ENCODE measurements around the gene GALNT17. TPM values are rescaled to one million over a fixed set of nuclear protein-coding genes. Genes with fewer than 3 reads are reported as not detected.

Gene GALNT17
- total RNA-seq, 2 donors from 2014 or later = not detected

DNA sequence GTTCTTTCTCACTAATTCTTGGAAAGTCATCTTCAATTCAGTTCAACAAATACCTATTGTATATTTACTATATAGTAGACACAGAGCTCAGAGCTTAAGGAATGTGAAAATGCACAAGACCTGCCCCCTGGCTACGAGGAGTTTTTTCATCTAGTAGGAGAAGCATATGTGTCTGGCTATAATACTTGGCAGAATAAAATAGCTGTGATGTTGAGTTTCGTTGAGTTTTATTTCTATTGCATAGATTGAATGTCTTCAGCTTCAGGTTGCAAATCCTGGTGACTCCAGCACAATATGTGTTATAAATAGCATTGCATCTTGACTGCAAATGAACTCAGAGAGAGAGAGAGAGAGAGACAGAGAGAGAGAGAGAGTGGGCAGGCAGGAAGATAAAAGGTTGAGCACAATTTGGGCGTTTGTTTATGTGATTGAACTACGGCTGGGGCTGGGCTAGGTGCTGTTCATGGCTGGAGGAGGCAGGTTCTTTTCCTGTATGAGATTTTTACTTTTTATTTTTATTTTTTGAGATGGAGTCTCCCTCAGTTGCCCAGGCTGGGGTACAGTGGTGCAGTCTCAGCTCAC lies 229.6 kb downstream of the GALNT17 start:
- no peak for ATAC-seq

GRCh38 chr7:71362240-71362639 lies 230.3 kb downstream of the GALNT17 start:
- peaks cover 4% of the 10 kb centered on the region for H3K36me3 Mint-ChIP-seq
- ATAC-seq (no peak), DNase-seq (ENCODE audit: low spot score) (no peak)
- no peak overlapping the region for H3K4me3 Mint-ChIP-seq
- no peaks in the 10 kb centered on the region for H3K4me1 Mint-ChIP-seq (ENCODE audit: low read depth in 2 of 2)
- peaks cover 10% of the 10 kb centered on the region for H3K9me3 Mint-ChIP-seq
- H3K27ac Mint-ChIP-seq = no peak overlapping the region
- H3K27me3 Mint-ChIP-seq = no peaks in the 10 kb centered on the region

More for the DNA sequence above, 229.6 kb downstream of the GALNT17 start:
- Mint-ChIP-seq H3K4me1 (ENCODE audit: low read depth in 2 of 2) (no peaks in the 10 kb centered on the region), H3K27ac (no peak overlapping the region), H3K4me3 (no peak overlapping the region), H3K36me3 (peaks cover 4% of the 10 kb centered on the region), H3K27me3 (no peaks in the 10 kb centered on the region), H3K9me3 (peaks cover 10% of the 10 kb centered on the region)
- DNase-seq (ENCODE audit: low spot score) = no peak

DNA sequence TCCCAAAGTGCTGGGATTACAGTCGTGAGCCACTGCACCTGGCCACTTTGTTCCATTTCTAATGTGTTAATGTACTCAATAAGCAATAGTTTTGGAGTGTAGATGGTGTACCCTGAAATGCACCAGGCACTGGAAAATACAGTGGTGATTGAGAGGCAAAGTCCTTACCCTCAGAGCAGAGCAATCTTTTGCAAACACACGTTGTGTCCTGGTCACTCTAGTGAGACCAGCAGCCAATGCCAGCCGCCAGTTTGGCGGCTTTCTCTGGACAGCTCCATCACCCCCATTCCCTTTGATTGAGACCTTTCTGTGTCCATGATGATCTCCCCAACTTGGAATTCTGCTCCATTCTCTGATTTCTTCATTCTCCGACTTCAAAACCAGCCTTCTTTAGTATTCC lies 231.3 kb downstream of the GALNT17 start:
- no peak for ATAC-seq
- no peak overlapping the region for H3K27ac Mint-ChIP-seq

DNA sequence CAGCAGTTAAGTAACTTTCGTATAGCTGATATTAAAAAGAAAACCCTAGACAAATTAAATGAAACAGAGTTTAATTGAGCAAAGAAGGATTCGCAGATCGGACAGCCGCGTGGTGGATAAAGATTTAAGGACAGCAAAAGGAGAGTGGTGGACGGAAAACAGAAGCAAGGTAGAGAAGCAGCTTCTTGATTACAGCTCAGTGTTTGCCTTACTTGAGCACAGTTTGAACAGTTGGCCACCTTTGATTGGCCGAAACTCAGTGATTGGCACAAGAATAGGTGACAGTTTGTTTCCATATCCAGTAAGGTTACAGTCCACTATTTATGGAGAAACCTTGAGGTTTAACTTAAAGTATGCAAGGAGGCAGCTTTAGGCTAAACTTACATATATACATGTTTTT lies 231.7 kb downstream of the GALNT17 start:
- Mint-ChIP-seq H3K9me3 (peaks cover 10% of the 10 kb centered on the region), H3K4me3 (no peak overlapping the region), H3K36me3 (peaks cover 4% of the 10 kb centered on the region), H3K4me1 (ENCODE audit: low read depth in 2 of 2) (no peaks in the 10 kb centered on the region), H3K27me3 (no peaks in the 10 kb centered on the region), H3K27ac (no peak overlapping the region)
- ATAC-seq (no peak), DNase-seq (ENCODE audit: low spot score) (no peak)

More for the DNA sequence above, 231.3 kb downstream of the GALNT17 start:
- Mint-ChIP-seq H3K36me3 (peaks cover 4% of the 10 kb centered on the region), H3K4me3 (no peak overlapping the region), H3K4me1 (ENCODE audit: low read depth in 2 of 2) (no peaks in the 10 kb centered on the region), H3K9me3 (peaks cover 10% of the 10 kb centered on the region), H3K27me3 (no peaks in the 10 kb centered on the region)
- no peak for DNase-seq (ENCODE audit: low spot score)

DNA sequence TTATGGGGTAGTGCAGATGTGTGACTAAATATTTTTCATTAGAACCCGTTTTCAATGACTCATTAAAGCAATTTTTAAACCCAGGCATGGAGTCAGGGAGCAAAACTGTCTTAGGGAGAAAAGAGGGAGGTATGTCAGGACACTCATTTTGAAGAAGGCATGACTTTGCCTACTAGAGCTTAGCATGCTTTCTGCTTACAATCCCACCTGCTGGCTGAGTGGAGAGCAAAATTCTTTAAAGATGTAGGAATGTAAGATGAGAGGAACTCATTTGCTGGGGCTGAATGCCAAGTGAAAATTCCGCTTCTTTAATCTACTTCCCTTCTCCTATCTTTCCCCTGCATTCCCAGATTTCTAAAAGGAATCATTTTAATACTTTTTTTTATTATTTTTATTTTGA lies 232.6 kb downstream of the GALNT17 start:
- H3K27me3 Mint-ChIP-seq = no peaks in the 10 kb centered on the region
- no peak overlapping the region for H3K4me3 Mint-ChIP-seq
- DNase-seq (ENCODE audit: low spot score) = no peak
- H3K36me3 Mint-ChIP-seq = peaks cover 4% of the 10 kb centered on the region
- no peaks in the 10 kb centered on the region for H3K4me1 Mint-ChIP-seq (ENCODE audit: low read depth in 2 of 2)
- H3K9me3 Mint-ChIP-seq = peaks cover 7% of the 10 kb centered on the region
- no peak for ATAC-seq
- H3K27ac Mint-ChIP-seq = no peak overlapping the region

DNA sequence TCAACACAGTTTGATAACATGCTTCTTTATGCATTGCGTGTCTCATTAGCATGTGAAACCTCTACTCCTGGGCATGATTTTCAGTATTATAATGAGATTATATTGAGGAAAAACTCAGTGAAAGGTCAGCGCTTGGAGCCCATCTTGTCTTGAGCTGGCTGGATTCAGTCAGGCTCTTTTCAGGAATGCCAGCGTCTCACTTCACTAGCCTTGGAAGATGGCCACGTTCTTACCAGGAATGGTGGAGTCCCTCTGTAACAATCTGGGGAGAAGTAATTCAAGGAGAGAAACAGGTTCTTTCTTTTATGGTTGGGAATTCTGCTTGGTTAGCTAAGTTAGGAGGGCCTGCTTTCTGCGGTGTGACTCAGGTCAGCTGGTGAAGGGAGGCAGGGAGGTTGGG lies 241.0 kb downstream of the GALNT17 start:
- DNase-seq (ENCODE audit: low spot score) (no peak), ATAC-seq (no peak)
- Mint-ChIP-seq H3K36me3 (peaks cover 6% of the 10 kb centered on the region), H3K4me3 (no peak overlapping the region), H3K4me1 (ENCODE audit: low read depth in 2 of 2) (no peaks in the 10 kb centered on the region), H3K9me3 (peaks cover 13% of the 10 kb centered on the region), H3K27ac (no peak overlapping the region), H3K27me3 (no peaks in the 10 kb centered on the region)

- Mint-ChIP-seq H3K4me1 (ENCODE audit: low read depth in 2 of 2) (no peaks in the 10 kb centered on the region), H3K9me3 (peaks cover 25% of the 10 kb centered on the region), H3K4me3 (no peak overlapping the region), H3K27me3 (no peaks in the 10 kb centered on the region), H3K36me3 (peaks cover 23% of the 10 kb centered on the region), H3K27ac (no peak overlapping the region)
- no peak for ATAC-seq
- DNase-seq (ENCODE audit: low spot score) = no peak
Observed at GRCh38 chr7:71377062-71377461, 245.1 kb downstream of the GALNT17 start.

DNA sequence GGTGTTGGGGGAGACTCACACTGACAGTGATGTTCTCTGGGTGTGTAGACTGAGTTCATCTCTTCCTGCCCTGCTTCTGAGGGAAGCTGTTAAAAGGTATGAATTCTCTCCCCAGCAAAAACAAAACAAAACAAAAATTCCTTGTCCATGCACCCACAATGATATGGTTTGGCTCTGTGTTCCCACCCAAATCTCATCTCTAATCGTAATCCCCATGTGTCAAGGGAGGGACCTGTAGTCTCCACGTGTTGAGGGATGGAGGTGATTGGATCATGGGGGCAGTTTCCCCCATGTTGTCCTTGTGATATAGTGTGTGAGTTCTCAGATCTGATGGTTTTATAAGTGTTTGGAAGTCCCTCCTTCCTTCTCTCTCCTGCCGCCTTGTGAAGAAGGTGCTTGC lies 245.5 kb downstream of the GALNT17 start:
- peaks cover 23% of the 10 kb centered on the region for H3K36me3 Mint-ChIP-seq
- DNase-seq (ENCODE audit: low spot score) (no peak), ATAC-seq (no peak)
- H3K27me3 Mint-ChIP-seq = no peaks in the 10 kb centered on the region
- peaks cover 25% of the 10 kb centered on the region for H3K9me3 Mint-ChIP-seq
- no peak overlapping the region for H3K4me3 Mint-ChIP-seq
- H3K4me1 Mint-ChIP-seq (ENCODE audit: low read depth in 2 of 2) = no peaks in the 10 kb centered on the region
- no peak overlapping the region for H3K27ac Mint-ChIP-seq

DNA sequence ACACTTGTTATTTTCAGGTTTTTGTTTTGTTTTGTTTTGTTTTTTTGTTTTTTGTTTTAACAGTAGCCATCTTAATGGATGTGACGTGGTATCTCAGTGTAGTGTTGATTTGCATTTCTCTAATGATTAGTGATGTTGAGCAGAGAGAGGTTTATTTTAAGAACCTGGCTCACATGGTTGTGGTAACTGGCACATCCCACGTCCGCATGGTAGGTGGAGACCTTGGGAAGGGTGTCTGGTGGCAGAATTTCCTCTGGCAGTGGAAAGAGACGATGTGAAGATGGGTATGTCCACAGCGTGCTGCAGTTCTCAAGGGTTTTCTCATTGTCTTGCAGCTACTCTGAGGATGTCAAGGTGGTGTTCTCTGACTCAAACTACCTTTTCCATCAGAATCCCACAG lies 252.2 kb downstream of the GALNT17 start:
- no peaks in the 10 kb centered on the region for H3K27me3 Mint-ChIP-seq
- ATAC-seq = no peak
- H3K36me3 Mint-ChIP-seq = peaks cover 10% of the 10 kb centered on the region
- no peaks in the 10 kb centered on the region for H3K4me1 Mint-ChIP-seq (ENCODE audit: low read depth in 2 of 2)
- no peak overlapping the region for H3K4me3 Mint-ChIP-seq
- no peak overlapping the region for H3K27ac Mint-ChIP-seq
- DNase-seq (ENCODE audit: low spot score) = no peak
- H3K9me3 Mint-ChIP-seq = peaks cover 20% of the 10 kb centered on the region

DNA sequence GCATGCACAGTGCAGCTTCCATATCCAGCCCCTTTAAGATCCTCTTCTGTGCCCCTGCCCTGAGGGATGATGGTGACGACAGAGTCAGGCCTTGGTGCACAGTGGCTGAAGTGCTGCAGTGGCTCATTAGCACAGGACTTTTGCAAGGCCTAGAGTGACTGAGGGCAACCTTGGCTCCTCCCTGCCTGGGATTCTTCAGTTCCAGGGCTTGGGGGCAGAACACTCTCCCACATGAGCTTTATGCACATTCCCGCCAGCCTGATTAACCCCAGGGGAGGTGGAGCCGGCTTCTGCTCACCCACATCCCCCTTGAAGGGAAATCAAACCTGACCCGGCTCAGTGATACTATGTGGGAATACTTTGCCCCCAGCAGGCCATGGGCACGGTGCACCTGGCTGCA lies 253.4 kb downstream of the GALNT17 start:
- DNase-seq (ENCODE audit: low spot score) (no peak), ATAC-seq (no peak)
- H3K4me1 Mint-ChIP-seq (ENCODE audit: low read depth in 2 of 2) = no peaks in the 10 kb centered on the region
- H3K27me3 Mint-ChIP-seq = no peaks in the 10 kb centered on the region
- H3K4me3 Mint-ChIP-seq = no peak overlapping the region
- no peak overlapping the region for H3K27ac Mint-ChIP-seq
- H3K36me3 Mint-ChIP-seq = no peaks in the 10 kb centered on the region
- peaks cover 11% of the 10 kb centered on the region for H3K9me3 Mint-ChIP-seq

DNA sequence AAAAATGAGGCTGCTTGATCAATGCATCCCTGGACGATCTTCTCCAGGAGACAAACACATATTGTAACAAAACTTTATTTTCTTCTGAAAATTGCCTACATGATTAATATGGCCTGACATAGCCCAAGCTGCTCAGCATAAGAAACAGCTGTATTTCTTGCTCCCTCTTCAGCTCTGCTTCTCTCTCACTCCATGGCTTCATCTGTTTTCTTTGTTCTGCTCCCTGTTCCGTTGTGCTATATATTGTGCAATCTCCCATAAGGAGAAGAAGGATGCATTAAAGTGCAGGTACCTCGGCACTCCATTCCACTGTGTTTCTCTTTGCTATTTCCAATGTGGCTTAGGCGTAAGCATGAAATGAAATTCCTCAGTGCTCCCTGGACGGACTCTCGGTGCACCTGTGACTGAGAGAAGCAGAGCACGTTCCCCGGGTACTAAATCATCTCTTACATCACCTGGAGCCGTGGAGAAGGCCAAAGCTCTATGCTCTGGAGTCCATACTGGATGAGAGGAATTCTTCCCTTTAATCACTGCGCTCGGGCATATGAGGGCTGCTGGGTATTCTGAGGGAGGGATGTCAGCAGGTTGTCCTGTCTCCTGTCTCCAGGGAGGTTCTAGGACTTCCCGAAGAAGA lies 254.3 kb downstream of the GALNT17 start:
- Mint-ChIP-seq H3K27me3 (no peaks in the 10 kb centered on the region), H3K9me3 (peaks cover 11% of the 10 kb centered on the region), H3K4me3 (no peak overlapping the region), H3K36me3 (no peaks in the 10 kb centered on the region), H3K4me1 (ENCODE audit: low read depth in 2 of 2) (no peaks in the 10 kb centered on the region), H3K27ac (no peak overlapping the region)
- DNase-seq (ENCODE audit: low spot score) (no peak), ATAC-seq (no peak)

GRCh38 chr7:71388181-71388580 lies 256.2 kb downstream of the GALNT17 start:
- Mint-ChIP-seq H3K9me3 (peaks cover 11% of the 10 kb centered on the region), H3K27me3 (no peaks in the 10 kb centered on the region), H3K27ac (no peak overlapping the region), H3K4me1 (ENCODE audit: low read depth in 2 of 2) (no peaks in the 10 kb centered on the region), H3K4me3 (no peak overlapping the region), H3K36me3 (no peaks in the 10 kb centered on the region)
- ATAC-seq (no peak), DNase-seq (ENCODE audit: low spot score) (no peak)

- no peak overlapping the region for H3K4me3 Mint-ChIP-seq
- no peaks in the 10 kb centered on the region for H3K27me3 Mint-ChIP-seq
- ATAC-seq = no peak
- DNase-seq (ENCODE audit: low spot score) = no peak
- H3K4me1 Mint-ChIP-seq (ENCODE audit: low read depth in 2 of 2) = no peaks in the 10 kb centered on the region
- H3K36me3 Mint-ChIP-seq = no peaks in the 10 kb centered on the region
- H3K27ac Mint-ChIP-seq = no peak overlapping the region
- H3K9me3 Mint-ChIP-seq = peaks cover 7% of the 10 kb centered on the region
Observed at GRCh38 chr7:71389976-71390375, 258.0 kb downstream of the GALNT17 start.

DNA sequence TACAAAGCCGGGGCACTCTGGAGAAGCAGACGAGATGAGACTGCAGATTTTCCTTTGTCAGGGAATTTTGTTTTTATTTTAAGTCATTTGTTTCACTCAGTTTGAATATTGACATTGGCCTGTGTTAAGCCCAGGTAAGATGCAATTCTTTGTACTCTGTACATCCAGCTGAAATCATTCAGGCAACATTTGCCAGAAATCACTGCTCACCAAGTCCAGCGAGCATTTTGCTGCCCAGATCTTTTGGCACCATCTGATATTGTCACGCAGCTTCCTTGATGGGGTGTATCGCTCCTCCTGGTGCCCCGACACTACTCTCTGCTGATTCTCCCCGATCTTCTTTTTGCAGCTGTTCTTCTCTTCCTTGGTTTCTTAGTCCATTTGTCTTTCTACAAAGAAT lies 261.7 kb downstream of the GALNT17 start:
- DNase-seq (ENCODE audit: low spot score) = no peak
- H3K4me3 Mint-ChIP-seq = no peak overlapping the region
- H3K27me3 Mint-ChIP-seq = no peaks in the 10 kb centered on the region
- no peak for ATAC-seq
- H3K27ac Mint-ChIP-seq = no peak overlapping the region
- H3K4me1 Mint-ChIP-seq (ENCODE audit: low read depth in 2 of 2) = no peaks in the 10 kb centered on the region
- H3K9me3 Mint-ChIP-seq = peaks cover 17% of the 10 kb centered on the region
- no peaks in the 10 kb centered on the region for H3K36me3 Mint-ChIP-seq

DNA sequence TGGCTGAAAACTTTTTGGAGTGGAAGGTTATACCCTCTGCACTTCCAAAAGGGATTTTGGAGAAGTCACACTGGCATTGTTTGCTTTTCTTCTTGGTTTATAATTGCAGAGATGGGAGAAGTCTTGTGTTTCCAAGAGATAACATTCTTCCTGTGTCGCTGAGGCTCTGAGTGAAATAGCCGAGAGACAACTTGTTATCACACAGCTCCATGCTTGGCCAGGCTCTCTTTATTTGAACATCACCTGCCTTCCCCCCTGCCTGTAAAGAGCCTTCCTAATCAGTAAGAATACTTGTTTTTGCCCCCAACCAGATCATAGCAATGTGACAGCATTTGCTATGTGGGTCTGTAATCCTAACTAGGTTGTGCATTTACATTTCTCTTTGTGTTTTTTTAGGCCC lies 270.7 kb downstream of the GALNT17 start:
- DNase-seq (ENCODE audit: low spot score) (no peak), ATAC-seq (no peak)
- H3K4me1 Mint-ChIP-seq (ENCODE audit: low read depth in 2 of 2) = no peaks in the 10 kb centered on the region
- H3K27ac Mint-ChIP-seq = no peak overlapping the region
- H3K9me3 Mint-ChIP-seq = peaks cover 16% of the 10 kb centered on the region
- no peak overlapping the region for H3K4me3 Mint-ChIP-seq
- no peaks in the 10 kb centered on the region for H3K36me3 Mint-ChIP-seq
- H3K27me3 Mint-ChIP-seq = no peaks in the 10 kb centered on the region
